Activated CD8-positive, alpha-beta memory T cell treated with anti-CD3 and anti-CD28 coated beads for 1 hour (primary cell): ENCODE measurements around the gene VPS52.
"Not testable (repeated sequence)": the region's sequence is repeated elsewhere in the genome, so short reads cannot be mapped to it uniquely, and the experiment has no call there.

ENCODE experiments used
- DNase-seq, 2 donors: peaks; one replicate each; pipeline ENCODE4 v3.0.0-alpha.2; 2020; ENCODE audit warnings: low read depth in 1 of 2; ENCODE audit errors: extremely low read depth in 1 of 2

VPS52 gene

GRCh38 chr6:33286946-33287914, 15.6 kb upstream of the VPS52 start:
- no peak for DNase-seq

- not testable (repeated sequence) for DNase-seq
Observed at GRCh38 chr6:33285214-33285613, 13.5 kb upstream of the VPS52 start.

GRCh38 chr6:33280539-33280938, 8.9 kb upstream of the VPS52 start:
- no peak for DNase-seq

- no peak for DNase-seq
Observed at GRCh38 chr6:33279971-33280511, 8.4 kb upstream of the VPS52 start.

GRCh38 chr6:33279257-33279695, 7.6 kb upstream of the VPS52 start:
- no peak for DNase-seq

- no peak for DNase-seq
Observed at GRCh38 chr6:33278810-33279209, 7.1 kb upstream of the VPS52 start.

GRCh38 chr6:33278392-33278741, 6.7 kb upstream of the VPS52 start:
- DNase-seq: no peak

GRCh38 chr6:33277663-33278391, 6.2 kb upstream of the VPS52 start:
- no peak for DNase-seq

GRCh38 chr6:33276864-33277662, 5.4 kb upstream of the VPS52 start, which contains the start of gene B3GALT4:
B3GALT4 (plus strand) TSS chr6:33277123; CDS start chr6:33277420, 297 bp downstream.
- peak in 1 of 2 donors; percentile 52 for DNase-seq

GRCh38 chr6:33276581-33276863, 4.8 kb upstream of the VPS52 start:
- DNase-seq: no peak

GRCh38 chr6:33275795-33276580, 4.3 kb upstream of the VPS52 start:
- not testable (repeated sequence) for DNase-seq

- no peak for DNase-seq
Observed at GRCh38 chr6:33273924-33274902, 2.5 kb upstream of the VPS52 start.

- DNase-seq: no peak
Observed at GRCh38 chr6:33273129-33273923, 1.6 kb upstream of the VPS52 start.

- DNase-seq: no peak
Observed at GRCh38 chr6:33272275-33273128, 826 bp upstream of the VPS52 start.

GRCh38 chr6:33271117-33271467, 584 bp downstream of the VPS52 start:
- DNase-seq: no peak

GRCh38 chr6:33264015-33264414, 7.7 kb downstream of the VPS52 start:
- no peak for DNase-seq

GRCh38 chr6:33262490-33262889, 9.2 kb downstream of the VPS52 start:
- not testable (repeated sequence) for DNase-seq
